Vagina (tissue), 2 donors: ENCODE measurements around the gene SZRD1. TPM values are rescaled to one million over a fixed set of nuclear protein-coding genes. Genes with fewer than 3 reads are reported as not detected.

ENCODE experiments used
- DNase-seq, 2 donors: peaks; one replicate each; pipeline ENCODE4 v3.0.0-alpha.2; 2017; ENCODE audit errors: extremely low spot score in 2 of 2
- H3K27ac ChIP-seq: fragments of 200-600 bp; sonication (generic); one replicate; pipeline ENCODE4 v1.5.1; 2019
- H3K27me3 ChIP-seq: fragments of 200-600 bp; sonication (generic); one replicate; pipeline ENCODE4 v1.5.1; 2019
- H3K36me3 ChIP-seq, 2 donors: fragments of 200-600 bp; sonication (generic); one replicate each; pipeline ENCODE4 v1.5.1; 2017 to 2019
- H3K4me1 ChIP-seq: fragments of 200-600 bp; sonication (generic); one replicate; pipeline ENCODE4 v1.5.1; 2019
- H3K4me3 ChIP-seq, 2 donors: fragments of 200-600 bp; sonication (generic); 1 replicate in 1 of 2; 2 replicates in 1 of 2; pipeline ENCODE4 v1.5.1; 2016 to 2019
- H3K9me3 ChIP-seq: fragments of 200-600 bp; sonication (generic); one replicate; pipeline ENCODE4 v1.5.1; 2019
- POLR2A ChIP-seq, 2 donors: fragments of 450-650 bp; IDR thresholded peaks; one replicate each; pipeline ENCODE4 v1.6.1; 2017; ENCODE audit warnings: antibody characterized with exemption in 2 of 2, mild to moderate bottlenecking in 2 of 2, moderate library complexity in 2 of 2
- POLR2AphosphoS5 ChIP-seq, 2 donors: sonication (generic); formaldehyde crosslinking; IDR thresholded peaks; one replicate each; pipeline ENCODE4 v1.9.0; 2017; ENCODE audit warnings: antibody characterized with exemption in 2 of 2, mild to moderate bottlenecking in 2 of 2, low read depth in 1 of 2; ENCODE audit not compliant: insufficient read depth in 1 of 2
- intact Hi-C: fragments of 100-400 bp; cut with DNase I; formaldehyde crosslinking; loops from one replicate; pipeline ENCODE4 v1.15.1; 2023
- total RNA-seq: library from RNA; depleted of rRNA; stranded (reverse); fragments of >200 nt; gene quantifications from one replicate; pipeline ENCODE4 v1.2.3, GENCODE V29; 2016
- TF ChIP-seq, protein P1 (sequence below), 3 experiments: fragments of 450-650 bp in 2 of 3; fragments of 200-600 bp in 1 of 3; sonication (generic) in 1 of 3; IDR thresholded peaks; one replicate each; pipeline ENCODE4 v1.5.1; 2017 to 2019; ENCODE audit warnings: antibody characterized with exemption in 3 of 3, mild to moderate bottlenecking in 2 of 3, moderate library complexity in 2 of 3

The SZRD1 gene, protein sequence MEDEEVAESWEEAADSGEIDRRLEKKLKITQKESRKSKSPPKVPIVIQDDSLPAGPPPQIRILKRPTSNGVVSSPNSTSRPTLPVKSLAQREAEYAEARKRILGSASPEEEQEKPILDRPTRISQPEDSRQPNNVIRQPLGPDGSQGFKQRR
- 52.3 TPM for total RNA-seq

DNA sequence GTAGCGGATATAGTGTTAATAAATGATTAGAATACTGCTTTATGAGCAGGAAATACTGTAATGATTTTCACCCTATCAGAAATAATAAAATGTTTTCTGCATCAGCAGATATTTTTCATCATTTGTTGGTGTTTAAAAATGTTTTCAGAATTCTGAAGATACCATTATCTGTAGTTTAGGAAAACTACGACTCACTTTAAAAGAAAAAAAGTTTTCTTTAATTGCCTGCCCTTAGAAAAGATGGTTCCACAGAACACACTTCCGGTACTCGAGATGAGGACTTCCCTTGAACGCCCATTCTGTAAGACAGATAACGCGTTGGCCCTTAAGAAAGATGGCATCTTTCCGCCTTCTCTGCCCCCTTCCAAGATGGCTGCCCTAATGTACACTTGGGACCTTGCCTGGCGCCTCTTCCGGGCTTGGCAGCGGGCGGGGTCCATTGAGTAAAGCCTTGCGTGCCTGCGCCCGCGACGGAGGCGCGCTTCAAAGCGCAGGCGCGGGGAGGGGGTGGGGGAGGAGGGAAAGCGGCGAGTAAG lies at the start of gene SZRD1:
SZRD1 (plus strand) TSS at position 521 of the 536 bp plus-strand sequence. CDS start 16 bp downstream, outside the sequence.
- H3K4me1 ChIP-seq: peaks cover 38% of the 10 kb centered on the region
- peak within 1 kb of the TSS; percentile 83 to 92 for H3K4me3 ChIP-seq
- H3K36me3 ChIP-seq: no peaks in the 10 kb centered on the region
- intact Hi-C loops: loop anchor here (10.0 kb wide), 1 partner anchor 292 kb away; the partner anchor contains the start of gene FAM131C
- peak; percentile 98 to 99 for DNase-seq
- peak in 1 of 2 donors; percentile 97 for TF ChIP-seq POLR2AphosphoS5 (IDR thresholded peaks at IDR 0.05; ENCODE audit: insufficient read depth in 1 of 2, low read depth in 1 of 2)
- no peak for TF ChIP-seq POLR2A (IDR thresholded peaks at IDR 0.05)
- H3K27me3 ChIP-seq: no peaks in the 10 kb centered on the region
- no peaks in the 10 kb centered on the region for H3K9me3 ChIP-seq
- H3K27ac ChIP-seq: peak within 1 kb of the TSS; percentile 96

DNA sequence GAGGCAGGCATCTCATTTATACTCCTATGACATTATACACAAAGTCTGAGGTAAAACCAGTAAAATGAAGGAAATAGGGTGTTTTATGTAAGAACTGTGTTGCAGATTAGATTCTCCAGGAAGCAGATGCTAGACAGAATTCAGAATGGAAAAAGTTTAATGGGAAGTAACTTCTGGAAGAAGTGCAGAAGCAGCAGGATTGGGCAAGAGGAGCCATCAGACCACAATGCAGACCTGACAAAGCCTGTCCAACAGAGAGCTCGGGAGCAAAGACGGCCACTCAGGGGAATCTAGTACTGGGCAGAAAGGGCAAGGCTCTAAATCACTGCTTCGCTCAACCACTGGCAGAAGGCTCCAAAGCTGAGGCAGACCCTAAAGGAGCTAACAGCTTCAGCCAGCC lies 48.5 kb upstream of the SZRD1 start:
- H3K9me3 ChIP-seq: no peaks in the 10 kb centered on the region
- intact Hi-C loops: no loop called here
- no peak overlapping the region for H3K27ac ChIP-seq
- peaks cover 62% of the 10 kb centered on the region for H3K4me1 ChIP-seq
- TF ChIP-seq POLR2AphosphoS5 (IDR thresholded peaks at IDR 0.05; ENCODE audit: insufficient read depth in 1 of 2, low read depth in 1 of 2) (no peak), POLR2A (IDR thresholded peaks at IDR 0.05) (no peak)
- TF ChIP-seq, protein P1, sequence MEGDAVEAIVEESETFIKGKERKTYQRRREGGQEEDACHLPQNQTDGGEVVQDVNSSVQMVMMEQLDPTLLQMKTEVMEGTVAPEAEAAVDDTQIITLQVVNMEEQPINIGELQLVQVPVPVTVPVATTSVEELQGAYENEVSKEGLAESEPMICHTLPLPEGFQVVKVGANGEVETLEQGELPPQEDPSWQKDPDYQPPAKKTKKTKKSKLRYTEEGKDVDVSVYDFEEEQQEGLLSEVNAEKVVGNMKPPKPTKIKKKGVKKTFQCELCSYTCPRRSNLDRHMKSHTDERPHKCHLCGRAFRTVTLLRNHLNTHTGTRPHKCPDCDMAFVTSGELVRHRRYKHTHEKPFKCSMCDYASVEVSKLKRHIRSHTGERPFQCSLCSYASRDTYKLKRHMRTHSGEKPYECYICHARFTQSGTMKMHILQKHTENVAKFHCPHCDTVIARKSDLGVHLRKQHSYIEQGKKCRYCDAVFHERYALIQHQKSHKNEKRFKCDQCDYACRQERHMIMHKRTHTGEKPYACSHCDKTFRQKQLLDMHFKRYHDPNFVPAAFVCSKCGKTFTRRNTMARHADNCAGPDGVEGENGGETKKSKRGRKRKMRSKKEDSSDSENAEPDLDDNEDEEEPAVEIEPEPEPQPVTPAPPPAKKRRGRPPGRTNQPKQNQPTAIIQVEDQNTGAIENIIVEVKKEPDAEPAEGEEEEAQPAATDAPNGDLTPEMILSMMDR (IDR thresholded peaks at IDR 0.05): no peak
- peaks cover 0 to 14% of the 10 kb centered on the region in 2 donors for H3K36me3 ChIP-seq
- no peaks in the 10 kb centered on the region for H3K27me3 ChIP-seq
- no peak for DNase-seq
- H3K4me3 ChIP-seq: no peak overlapping the region

DNA sequence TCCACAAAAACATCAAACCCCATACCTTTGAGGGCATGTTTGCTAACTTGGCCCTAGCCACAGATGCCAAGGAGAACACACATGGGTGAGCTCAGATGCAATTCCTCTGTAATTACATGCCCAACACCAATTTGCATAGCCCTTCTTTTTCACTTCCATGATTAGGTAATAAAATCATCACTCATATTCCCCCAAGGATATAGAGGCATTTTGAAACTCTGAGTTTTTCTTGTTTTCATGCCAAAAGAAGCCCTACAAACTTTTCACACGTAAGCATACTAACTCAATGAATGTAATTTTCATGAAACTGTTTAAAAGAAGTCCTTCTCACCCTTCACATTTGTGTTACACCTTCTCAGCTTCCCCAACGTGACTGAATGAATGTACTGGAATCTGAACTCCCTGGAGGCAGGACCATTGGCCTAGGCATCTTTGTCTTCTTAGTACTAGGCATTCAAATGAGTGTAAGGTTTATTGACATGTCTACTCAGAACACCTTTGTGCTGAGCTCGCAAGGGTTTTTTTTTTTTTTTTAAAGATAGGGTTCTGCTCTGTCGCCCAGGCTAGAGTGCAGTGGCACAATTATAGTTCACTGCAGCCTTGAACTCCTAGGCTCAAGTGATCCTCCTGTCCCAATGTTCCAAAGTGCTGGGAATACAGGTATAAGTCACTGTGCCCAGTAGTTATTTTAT lies 45.7 kb upstream of the SZRD1 start:
- no peaks in the 10 kb centered on the region for H3K36me3 ChIP-seq
- no peak overlapping the region for H3K4me3 ChIP-seq
- DNase-seq: no peak
- peaks cover 59% of the 10 kb centered on the region for H3K4me1 ChIP-seq
- intact Hi-C loops: no loop called here
- no peak overlapping the region for H3K27ac ChIP-seq
- no peaks in the 10 kb centered on the region for H3K27me3 ChIP-seq
- H3K9me3 ChIP-seq: no peaks in the 10 kb centered on the region
- TF ChIP-seq POLR2A (IDR thresholded peaks at IDR 0.05) (no peak), POLR2AphosphoS5 (IDR thresholded peaks at IDR 0.05; ENCODE audit: insufficient read depth in 1 of 2, low read depth in 1 of 2) (no peak)
- TF ChIP-seq, protein P1 (IDR thresholded peaks at IDR 0.05): no peak

DNA sequence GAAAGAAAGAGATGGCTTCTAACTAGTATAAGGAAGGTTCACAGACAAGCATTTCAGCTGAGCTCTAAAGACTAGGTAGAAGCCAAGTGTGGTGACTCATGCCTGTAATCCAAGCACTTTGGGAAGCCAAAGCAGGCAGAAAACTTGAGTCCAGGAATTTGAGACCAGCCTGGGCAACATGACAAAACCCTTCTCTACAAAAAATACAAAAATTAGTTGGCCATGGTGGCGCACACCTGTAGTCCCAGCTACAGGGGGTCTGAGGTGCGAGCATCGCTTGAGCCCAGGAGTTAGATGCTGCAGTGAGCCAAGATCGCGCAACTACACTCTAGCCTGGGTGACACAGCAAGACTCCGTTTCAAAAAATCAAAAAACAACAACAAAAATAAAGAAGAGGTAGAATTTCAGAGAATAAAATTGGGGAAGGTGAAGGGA lies 42.6 kb upstream of the SZRD1 start:
- intact Hi-C loops: no loop called here
- DNase-seq: no peak

DNA sequence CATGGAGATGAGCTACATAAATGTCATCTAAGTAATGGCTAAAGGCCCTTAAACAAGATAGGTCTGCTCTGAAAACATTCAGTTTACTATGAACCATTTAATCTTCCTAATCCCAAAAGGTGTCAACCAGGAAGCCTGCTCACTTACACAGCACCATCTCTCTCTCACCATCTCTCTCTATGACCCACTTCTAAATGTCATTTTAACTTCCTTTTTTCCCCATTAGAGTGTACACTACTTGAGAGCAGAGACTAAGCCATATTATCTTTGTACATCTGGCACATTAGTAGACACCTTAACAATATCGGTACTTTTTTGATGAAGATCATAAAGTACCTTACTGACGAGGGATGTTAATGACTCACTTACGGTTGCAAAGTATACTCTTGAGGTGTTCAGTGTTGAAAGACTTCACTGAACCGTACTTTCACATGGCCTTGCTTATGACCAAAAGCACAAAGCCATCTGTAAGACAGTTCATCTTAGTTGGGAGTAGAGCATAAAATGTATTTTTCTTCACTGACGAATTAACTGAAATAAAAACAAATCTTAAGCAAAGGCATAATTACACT lies 40.1 kb upstream of the SZRD1 start:
- intact Hi-C loops: no loop called here
- no peak for DNase-seq
- Histone ChIP-seq H3K4me3 (no peak overlapping the region), H3K36me3 (no peaks in the 10 kb centered on the region), H3K27ac (no peak overlapping the region), H3K9me3 (no peaks in the 10 kb centered on the region), H3K4me1 (peaks cover 22% of the 10 kb centered on the region), H3K27me3 (no peaks in the 10 kb centered on the region)
- TF ChIP-seq, protein P1 (IDR thresholded peaks at IDR 0.05): no peak
- TF ChIP-seq POLR2AphosphoS5 (IDR thresholded peaks at IDR 0.05; ENCODE audit: insufficient read depth in 1 of 2, low read depth in 1 of 2): no peak
- no peak for TF ChIP-seq POLR2A (IDR thresholded peaks at IDR 0.05)

More for the DNA sequence above, 42.6 kb upstream of the SZRD1 start:
- Histone ChIP-seq H3K9me3 (no peaks in the 10 kb centered on the region), H3K36me3 (no peaks in the 10 kb centered on the region), H3K4me1 (peaks cover 37% of the 10 kb centered on the region), H3K27me3 (no peaks in the 10 kb centered on the region), H3K27ac (no peak overlapping the region), H3K4me3 (no peak overlapping the region)
- TF ChIP-seq POLR2AphosphoS5 (IDR thresholded peaks at IDR 0.05; ENCODE audit: insufficient read depth in 1 of 2, low read depth in 1 of 2) (peak in 1 of 2 donors; percentile 59), POLR2A (IDR thresholded peaks at IDR 0.05) (no peak)
- TF ChIP-seq, protein P1 (IDR thresholded peaks at IDR 0.05): no peak
